C4-2B (cell line): ENCODE results near the gene CEMIP.

Experiments used
- ZFX ChIP-seq: fragments of 450-650 bp; IDR thresholded peaks from 2 replicates; pipeline ENCODE4 v1.6.1; 2017
- TF ChIP-seq, protein P1 (sequence below): fragments of 450-650 bp; conservative IDR thresholded peaks from 2 replicates; pipeline ENCODE4 v1.5.1; 2017; ENCODE audit warnings: mild to moderate bottlenecking

DNA sequence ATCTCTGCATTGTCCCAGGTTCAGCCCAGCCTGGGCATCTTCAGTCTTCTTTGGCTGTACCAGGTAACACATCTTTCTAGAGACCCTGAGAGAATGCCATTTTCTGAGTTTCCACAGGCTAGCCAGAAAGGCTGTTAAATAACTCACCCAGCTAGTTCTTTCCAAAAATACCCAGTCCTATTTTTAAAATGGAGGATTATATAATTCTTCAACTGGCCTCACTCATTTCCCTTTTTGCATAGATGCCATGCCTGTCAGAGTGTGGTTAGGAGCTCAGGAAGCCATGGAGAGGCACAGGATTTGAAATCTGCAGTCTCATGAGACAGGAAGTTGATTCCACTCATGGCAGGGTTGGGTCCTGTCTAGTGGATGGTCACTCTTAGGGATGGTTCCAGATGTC, 39.8 kb downstream of the CEMIP start:
- TF ChIP-seq, protein P1, sequence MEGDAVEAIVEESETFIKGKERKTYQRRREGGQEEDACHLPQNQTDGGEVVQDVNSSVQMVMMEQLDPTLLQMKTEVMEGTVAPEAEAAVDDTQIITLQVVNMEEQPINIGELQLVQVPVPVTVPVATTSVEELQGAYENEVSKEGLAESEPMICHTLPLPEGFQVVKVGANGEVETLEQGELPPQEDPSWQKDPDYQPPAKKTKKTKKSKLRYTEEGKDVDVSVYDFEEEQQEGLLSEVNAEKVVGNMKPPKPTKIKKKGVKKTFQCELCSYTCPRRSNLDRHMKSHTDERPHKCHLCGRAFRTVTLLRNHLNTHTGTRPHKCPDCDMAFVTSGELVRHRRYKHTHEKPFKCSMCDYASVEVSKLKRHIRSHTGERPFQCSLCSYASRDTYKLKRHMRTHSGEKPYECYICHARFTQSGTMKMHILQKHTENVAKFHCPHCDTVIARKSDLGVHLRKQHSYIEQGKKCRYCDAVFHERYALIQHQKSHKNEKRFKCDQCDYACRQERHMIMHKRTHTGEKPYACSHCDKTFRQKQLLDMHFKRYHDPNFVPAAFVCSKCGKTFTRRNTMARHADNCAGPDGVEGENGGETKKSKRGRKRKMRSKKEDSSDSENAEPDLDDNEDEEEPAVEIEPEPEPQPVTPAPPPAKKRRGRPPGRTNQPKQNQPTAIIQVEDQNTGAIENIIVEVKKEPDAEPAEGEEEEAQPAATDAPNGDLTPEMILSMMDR, result no peak
- TF ChIP-seq ZFX, result no peak
